GM18526 (cell line): ENCODE results near the gene HBG1.
"Not testable (repeated sequence)": the region's sequence is repeated elsewhere in the genome, so short reads cannot be mapped to it uniquely, and the experiment has no call there.

Source experiments
- POLR2A ChIP-seq: IDR thresholded peaks from 3 replicates; pipeline ENCODE4 v1.6.1; 2011; ENCODE audit not compliant: insufficient read length; ENCODE audit errors: extremely low read depth

HBG1 gene

DNA sequence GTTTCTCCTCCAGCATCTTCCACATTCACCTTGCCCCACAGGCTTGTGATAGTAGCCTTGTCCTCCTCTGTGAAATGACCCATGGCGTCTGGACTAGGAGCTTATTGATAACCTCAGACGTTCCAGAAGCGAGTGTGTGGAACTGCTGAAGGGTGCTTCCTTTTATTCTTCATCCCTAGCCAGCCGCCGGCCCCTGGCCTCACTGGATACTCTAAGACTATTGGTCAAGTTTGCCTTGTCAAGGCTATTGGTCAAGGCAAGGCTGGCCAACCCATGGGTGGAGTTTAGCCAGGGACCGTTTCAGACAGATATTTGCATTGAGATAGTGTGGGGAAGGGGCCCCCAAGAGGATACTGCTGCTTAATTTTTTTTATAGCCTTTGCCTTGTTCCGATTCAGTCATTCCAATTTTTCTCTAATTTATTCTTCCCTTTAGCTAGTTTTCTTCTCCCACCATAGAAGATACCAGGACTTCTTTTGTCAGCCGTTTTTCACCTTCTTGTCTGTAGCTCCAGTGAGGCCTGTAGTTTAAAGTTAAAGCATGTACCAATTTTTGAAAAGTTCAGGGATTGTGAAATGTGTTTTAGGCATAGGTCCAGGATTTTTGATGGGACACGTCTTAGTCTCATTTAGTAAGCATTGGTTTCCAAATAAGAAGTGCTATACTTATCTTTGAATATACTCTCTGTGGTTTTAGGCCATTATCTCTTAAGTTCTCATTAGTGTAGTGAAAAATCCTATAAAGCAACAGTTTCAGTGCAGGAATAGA lies 5.2 kb upstream of the HBG1 start, which contains the start of gene HBG2:
Gene HBG2 (minus strand): TSS at position 136 of the 768 bp plus-strand sequence. CDS start 53 bp downstream, at position 83.
- not testable (repeated sequence) for TF ChIP-seq POLR2A

DNA sequence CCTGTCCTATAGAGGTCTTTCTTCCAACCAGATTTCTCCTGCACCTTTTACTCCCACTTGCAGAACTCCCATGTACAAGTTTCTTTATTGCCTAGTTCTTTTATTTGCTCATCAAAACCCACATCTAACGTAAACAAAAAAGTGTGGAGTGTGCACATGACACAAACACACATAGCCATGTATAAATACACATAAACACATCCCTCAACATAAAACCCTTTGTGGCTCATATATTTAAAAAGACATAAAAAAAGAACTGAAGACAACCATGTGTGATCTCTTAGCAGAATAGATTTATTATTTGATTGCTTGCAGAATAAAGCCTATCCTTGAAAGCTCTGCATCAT lies 3.2 kb upstream of the HBG1 start:
- no peak for TF ChIP-seq POLR2A

DNA sequence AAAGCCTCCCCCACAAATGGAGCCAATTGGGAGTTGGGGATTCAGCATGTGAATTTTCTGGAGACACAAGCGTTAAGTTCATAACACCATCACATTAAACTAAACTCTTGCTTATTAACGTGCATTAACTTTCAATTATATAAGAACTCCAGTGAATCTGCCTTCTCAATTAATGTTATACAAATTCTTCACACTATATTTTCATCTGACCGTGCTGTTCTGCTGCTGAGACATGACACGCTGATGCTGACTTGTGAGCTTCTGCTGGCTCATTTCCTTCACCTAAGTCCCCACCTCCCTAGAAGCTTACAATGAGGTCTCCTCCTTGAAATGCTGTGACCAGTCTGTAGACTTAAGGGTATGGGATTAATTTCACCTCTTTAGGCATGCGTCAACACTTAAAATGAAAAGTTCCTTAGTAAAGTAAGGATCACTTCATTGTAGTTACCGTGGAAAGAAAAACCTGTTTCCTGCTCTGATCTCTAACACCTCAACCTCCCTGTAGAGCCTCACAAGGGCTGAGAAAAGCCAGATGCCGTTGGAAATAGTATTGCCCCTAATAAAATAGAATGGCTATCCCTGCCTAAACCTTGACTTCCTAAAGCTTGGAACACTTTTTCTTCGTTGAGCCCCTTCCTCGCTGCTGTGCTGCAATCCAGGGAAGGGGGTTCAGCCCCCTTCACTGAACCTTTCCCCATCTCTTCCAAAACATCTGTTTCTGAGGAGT lies 2.7 kb upstream of the HBG1 start:
- TF ChIP-seq POLR2A = no peak

DNA sequence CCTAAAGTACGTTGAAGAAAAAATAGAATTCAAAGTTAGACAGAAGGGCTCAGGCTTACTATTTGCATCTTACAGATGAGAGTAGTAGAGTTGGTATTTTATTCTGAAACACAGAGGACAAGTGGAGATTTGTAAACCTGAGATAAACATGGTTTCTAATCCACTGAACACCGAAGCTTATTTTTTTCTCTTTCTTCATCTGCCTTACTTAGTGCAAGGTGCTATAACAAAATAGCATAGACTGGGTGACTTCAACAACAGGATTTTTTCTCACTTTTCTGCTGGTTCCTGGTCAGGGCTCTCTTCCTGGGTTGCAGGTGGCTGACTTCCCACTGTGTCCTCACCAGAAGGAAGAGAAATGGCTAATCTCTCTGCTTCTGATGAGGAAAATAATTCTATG lies 2.1 kb upstream of the HBG1 start:
- no peak for TF ChIP-seq POLR2A

DNA sequence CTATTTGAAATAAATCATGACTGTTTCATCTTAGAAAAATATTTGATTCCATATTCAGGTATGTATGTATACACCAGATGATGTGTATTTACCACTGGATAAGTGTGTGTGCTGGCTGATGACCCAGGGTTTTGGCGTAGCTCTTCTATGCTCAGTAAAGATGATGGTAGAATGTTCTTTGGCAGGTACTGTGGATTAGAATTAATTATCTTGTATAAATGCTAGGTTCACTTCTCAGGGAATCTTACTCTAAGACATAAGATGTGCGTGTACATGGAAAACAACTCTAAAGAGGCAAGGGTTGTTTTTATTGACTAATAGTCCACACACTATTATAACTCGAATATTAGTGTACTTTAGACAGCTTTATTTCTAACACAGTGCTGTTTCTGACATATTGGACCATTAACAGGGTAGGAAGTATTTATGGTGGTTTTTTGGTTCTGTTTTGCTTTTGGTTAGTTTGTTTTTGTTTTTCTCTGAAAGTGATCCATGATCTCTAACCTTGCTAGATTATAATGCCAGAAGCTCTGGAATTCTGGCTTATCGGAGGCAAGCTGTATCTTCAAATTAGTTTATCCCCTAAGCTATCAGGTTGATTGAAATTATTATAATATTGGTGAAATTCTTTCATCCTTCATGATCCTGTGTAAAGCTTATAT lies 1.0 kb upstream of the HBG1 start:
- TF ChIP-seq POLR2A = no peak

DNA sequence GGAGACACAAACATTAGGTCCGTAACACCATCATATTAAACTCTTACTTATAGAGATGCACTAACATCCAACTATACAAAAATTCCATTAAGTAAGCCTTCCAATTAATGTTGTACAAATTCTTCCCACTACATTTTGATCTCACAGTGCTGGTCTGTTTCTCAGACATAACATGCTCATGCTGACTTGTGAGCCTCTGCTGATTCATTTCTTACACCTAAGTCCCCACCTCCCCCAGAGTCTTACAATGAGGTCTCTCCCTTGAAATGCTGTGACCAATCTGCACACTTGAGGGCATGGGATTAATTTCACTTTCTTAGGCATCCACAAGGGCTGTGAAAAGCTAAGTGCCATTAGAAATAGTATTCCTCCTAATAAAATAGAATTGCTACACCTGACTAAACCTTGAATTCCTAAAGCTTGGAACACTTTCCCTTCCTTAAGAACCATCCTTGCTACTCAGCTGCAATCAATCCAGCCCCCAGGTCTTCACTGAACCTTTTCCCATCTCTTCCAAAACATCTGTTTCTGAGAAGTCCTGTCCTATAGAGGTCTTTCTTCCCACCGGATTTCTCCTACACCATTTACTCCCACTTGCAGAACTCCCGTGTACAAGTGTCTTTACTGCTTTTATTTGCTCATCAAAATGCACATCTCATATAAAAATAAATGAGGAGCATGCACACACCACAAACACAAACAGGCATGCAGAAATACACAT lies 2.0 kb downstream of the HBG1 start:
- TF ChIP-seq POLR2A = no peak

DNA sequence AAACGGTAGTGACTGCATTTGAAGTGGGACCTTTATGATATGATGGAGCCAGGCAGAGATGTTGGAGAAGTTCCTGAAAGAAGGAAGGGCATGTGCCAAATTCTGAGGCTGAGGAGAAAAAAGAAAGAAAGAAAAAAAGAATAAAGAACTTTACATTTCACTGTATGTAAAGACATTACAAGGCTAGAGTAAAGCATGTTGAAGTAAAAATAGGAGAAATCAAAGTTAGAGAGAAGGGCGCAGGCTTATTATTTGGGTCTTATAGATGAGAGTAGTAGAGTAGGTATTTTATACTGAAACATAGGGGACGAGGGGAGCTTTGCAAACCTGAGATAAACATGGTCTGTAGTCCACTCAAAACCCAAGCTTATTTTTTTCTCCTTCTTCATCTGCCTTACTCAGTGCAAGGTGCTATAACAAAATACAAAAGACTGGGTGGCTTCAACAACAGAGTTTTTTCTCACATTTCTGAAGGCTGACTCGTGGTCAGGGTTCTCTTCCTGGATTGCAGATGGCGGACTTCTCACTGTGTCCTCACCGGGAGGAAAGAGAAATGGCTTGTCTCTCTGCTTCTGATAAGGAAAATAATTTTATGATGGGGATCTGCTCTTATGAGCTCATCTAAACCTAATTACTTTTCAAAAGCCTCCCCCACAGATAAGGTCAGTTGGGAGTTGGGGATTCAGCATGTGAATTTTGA lies 2.7 kb downstream of the HBG1 start:
- no peak for TF ChIP-seq POLR2A

DNA sequence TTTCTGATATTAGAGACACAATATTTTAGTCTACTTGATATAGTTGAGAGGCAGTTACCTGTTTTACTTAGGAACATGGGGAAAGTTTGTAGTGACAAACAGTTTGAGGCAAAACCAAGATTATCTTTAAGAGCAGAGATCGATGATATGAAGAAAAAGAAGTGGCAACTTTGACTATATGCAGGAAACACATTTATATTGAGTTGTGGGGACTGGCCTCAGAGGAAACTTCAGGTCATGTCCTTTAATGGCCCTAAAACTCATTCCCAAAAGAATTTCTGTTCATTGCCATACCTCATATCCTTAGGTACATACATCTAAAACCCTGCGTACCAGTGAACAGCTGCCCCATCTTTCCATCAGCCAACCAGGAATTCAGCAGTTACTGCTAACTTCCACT lies 4.5 kb downstream of the HBG1 start:
- TF ChIP-seq POLR2A = no peak

DNA sequence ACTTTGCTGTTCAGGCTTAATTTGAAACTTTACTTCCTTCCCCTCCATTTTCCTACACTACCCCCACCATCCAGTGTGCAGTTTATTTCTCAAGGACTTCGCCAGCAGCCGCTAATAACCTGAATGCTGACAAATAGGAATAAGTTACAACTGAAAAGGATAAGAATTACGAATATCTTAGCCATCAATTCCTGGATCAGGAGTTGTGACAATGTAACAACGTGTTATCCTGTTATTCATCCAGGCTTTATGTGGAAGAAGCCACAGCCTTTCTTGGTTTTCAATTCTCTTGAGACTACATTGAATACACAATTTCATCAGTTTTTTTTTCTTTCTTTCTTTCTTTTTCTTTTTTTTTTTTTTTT lies 5.9 kb downstream of the HBG1 start:
- TF ChIP-seq POLR2A = no peak

DNA sequence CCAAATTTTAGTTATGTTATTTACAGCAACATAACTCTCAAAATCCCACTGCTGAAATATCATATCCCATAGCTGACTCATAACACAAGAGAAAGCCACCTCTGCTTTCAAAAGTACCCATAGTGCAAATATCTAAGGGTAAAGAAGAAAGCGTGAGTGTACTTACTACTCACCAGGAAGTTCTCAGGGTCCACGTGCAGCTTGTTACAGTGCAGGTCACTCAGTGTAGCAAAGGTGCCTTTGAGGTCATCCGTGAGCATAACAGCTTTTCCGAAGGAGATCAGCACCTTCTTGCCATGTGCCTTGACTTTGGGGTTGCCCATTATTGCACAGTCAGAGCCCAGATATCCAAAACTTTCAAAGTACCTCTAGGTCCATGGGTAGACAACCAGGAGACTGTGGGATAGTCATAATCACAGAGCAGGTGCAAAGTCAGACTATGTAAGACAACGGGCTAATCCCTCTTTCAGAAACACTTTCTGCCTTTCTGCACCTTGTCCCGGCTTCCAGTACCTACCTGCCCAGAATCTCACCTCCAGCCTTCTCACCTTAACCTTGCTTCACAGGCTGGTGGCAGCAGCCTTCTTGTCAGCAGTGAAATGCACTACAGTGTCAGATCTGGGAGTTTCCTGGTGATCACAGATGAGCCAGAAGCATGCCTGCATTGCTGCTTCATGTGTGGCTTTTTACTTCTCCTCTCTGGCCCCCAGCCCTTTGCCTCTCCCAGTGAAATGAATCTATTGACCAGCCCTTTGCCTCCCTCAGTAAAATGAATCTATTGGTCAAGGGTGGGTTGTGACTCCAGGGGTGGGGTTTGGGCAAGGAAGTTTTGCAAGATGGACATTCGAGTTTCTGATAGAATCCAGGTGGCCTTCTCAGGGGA lies 6.5 kb downstream of the HBG1 start:
- TF ChIP-seq POLR2A = no peak

DNA sequence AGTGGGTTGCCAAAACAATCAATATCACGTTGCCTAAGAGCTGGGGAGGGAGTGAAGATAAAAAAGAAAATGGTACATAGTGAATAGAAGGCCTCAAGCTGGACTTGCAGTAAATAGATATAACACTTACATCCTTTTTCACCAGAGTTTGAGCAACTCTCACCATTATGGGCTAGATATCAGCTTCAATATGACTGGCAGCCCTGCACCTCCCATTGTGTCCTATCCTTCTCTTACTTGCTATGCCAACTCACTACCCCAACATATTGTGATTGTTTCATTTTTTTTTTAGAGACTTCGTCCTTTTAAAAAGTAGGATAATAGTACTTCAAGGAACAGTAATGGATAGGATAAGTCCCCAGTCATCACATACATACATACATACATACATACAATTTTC lies 7.4 kb downstream of the HBG1 start:
- TF ChIP-seq POLR2A = no peak

DNA sequence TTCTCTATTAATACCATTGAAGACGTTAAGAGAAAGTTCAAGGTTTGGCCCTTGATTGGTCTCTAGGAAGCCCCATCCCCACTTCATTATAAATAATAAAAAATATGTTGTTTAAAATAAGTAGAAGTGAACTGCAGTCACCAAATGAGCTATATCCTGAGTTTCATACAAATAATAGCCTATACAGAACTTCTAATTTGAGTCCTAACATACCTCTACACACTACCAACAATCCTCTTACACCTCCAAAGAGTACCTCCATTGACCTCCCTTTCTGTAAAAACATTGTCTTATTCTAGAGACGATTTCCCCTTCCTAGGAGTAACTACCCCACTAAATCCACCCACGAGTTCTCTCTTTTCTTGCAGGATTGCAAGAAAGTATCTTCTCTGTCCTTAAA lies 8.2 kb downstream of the HBG1 start:
- TF ChIP-seq POLR2A = no peak

DNA sequence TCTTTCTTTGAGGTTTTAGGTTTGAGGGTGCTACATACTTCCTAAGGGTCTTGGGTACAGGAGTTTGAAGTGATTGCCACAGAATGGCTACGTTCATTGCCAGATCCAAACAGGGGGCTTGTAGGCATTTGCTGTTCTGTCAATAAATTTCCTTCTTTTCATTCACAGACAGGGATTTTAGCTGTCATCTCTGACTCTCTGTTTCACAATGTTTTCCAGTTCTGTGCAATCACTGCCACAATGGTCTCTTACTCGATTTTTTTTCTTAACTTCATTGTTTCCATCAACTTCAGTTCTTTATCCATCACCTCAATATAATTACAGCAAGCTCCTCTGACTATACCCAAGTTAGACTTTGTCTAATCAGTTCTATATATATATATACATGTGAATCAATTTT lies 9.2 kb downstream of the HBG1 start:
- TF ChIP-seq POLR2A = no peak

DNA sequence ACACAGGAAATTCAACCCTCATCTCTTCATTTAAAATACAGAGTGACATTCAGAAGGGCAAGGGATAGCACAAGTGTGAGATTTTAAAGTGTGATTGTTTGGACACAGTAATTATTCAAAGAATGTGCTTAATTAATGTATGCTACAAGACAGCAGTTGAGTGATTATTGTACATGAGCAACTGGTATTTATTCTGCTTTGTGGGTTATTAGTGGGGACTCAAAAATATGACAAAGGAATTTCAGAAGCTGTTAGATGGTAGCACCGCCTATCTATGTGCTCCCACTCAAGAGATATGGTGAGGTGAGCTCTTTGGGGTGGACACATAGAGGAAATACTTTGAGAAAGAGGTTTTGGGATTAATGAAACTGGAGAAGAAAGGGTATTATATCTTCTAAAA lies 9.6 kb downstream of the HBG1 start:
- TF ChIP-seq POLR2A = no peak
